ENCODE measurements around the gene CHAD.
"Not testable (repeated sequence)": the region's sequence is repeated elsewhere in the genome, so short reads cannot be mapped to it uniquely, and the experiment has no call there.

The CHAD gene

GRCh38 chr17:50429793-50430192 is 38.9 kb downstream of the CHAD start:
- DNase-seq (ENCODE audit: low read depth in 2 of 2): no peak

DNA sequence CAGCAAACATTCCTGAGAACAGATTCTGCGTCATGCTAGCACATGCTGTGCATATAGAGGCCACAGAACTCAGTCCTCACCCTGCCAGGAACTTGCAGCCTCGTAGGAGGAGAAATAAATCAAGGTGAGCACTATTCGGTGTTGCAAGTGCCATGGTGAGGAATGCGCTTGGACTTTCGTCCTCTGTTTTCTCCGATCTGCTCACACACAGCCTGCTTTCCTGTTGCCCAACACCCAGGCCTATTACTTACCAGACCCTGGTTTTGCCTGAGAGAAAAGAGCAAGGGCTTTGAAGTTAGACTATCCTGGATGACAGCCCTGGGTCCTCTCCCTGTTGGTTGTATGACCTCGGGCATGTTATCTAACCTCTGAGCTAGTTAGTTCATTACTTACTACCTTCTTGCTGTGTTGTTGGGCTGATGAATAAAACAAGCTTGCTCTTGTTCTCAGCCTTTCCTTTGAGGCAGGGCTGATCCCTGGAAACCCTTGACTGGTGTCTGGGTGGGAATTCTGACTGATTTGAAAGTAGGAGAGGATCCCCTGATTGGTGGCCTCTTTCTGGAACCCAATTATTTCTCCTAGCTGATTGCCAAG is 39.8 kb downstream of the CHAD start:
- no peak for DNase-seq (ENCODE audit: low read depth in 2 of 2)

- not testable (repeated sequence) for DNase-seq (ENCODE audit: low read depth in 2 of 2)
These were observed 40.6 kb downstream of the CHAD start for GRCh38 chr17:50428126-50428525.

GRCh38 chr17:50426814-50427787 is 41.6 kb downstream of the CHAD start:
- DNase-seq (ENCODE audit: low read depth in 2 of 2): no peak

GRCh38 chr17:50426472-50426782 is 42.3 kb downstream of the CHAD start:
- DNase-seq (ENCODE audit: low read depth in 2 of 2): no peak

DNA sequence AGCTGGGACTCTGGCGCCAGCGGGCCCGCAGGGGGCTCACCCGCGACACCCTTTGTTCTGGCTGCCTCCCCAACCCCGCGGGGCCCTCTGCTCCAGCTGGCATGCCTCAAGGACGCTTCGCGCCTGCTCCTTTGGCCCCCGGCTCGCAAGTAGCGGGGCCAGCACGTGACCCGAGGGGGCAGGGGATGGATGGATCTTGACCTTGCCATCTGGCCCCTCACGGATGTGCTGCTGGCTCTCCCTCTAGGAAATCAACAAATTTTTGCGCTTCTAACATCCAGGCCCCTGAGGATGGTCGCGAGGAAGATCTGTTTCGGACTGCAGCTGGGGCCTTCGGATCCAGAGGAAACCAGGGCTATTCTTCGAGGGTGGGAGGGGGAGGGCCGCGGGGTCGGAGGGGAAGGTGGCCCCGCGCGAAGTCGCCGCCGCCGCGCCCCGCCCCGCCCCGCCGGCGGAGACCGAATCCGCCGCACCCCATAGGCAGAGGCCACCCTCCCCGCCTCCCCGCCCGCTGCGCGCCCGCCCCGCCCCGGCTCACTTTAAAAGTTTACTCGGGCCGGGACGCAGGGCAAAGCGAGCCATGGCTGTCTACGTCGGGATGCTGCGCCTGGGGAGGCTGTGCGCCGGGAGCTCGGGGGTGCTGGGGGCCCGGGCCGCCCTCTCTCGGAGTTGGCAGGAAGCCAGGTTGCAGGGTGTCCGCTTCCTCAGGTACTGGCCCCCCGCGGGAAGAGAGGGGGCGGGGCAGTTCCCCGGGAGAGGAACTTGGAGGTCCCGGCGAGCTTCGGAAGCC is 42.8 kb downstream of the CHAD start, which contains the start of gene ACSF2:
TSS of gene ACSF2 (plus strand) at position 537 of the 790 bp plus-strand sequence. CDS start at position 581, 44 bp downstream.
- peak; percentile 37 to 68 for DNase-seq (ENCODE audit: low read depth in 2 of 2)

GRCh38 chr17:50424996-50425681 is 43.5 kb downstream of the CHAD start:
- no peak for DNase-seq (ENCODE audit: low read depth in 2 of 2)

- DNase-seq (ENCODE audit: low read depth in 2 of 2): no peak
These were observed 44.3 kb downstream of the CHAD start for GRCh38 chr17:50424246-50424995.

- DNase-seq (ENCODE audit: low read depth in 2 of 2): no peak
These were observed 45.0 kb downstream of the CHAD start for GRCh38 chr17:50423553-50424159.

- DNase-seq (ENCODE audit: low read depth in 2 of 2): no peak
These were observed 45.9 kb downstream of the CHAD start for GRCh38 chr17:50422738-50423137.

- DNase-seq (ENCODE audit: low read depth in 2 of 2): no peak
These were observed 47.2 kb downstream of the CHAD start for GRCh38 chr17:50421308-50422051.

DNA sequence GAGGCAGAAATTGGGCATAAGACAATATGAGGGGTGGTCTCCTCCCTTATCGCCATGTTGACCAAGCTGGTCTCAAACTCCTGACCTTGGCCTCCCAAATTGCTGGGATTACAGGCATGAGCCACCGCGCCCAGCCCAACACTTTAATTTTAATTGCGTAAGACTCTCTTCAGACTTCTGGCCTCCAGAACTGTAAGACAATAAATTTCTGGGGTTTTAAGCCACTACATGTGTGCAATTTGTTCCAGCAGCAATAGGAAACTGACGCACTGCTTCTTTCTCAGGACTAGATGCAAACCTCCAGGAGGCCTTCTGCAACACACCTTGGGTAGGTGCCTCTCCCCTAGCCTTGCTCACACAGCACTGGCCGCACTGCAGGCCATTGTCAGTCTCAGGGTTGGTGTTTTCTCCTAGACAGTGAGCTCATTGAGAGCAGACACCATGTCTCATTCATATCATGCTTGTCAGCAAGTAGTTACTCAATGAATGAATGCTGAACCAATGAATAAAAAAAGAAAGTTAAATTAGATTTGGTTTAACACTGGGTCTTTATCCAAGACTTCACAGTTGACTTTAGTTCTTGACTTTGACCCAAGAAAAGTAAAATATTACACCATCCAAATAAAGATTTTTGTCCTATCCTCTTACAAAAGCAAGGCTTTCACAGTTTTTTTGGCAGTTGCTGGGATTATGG is 48.1 kb downstream of the CHAD start:
- no peak for DNase-seq (ENCODE audit: low read depth in 2 of 2)

- DNase-seq (ENCODE audit: low read depth in 2 of 2): not testable (repeated sequence)
These were observed 49.1 kb downstream of the CHAD start for GRCh38 chr17:50419577-50419976.

- DNase-seq (ENCODE audit: low read depth in 2 of 2): no peak
These were observed 53.9 kb downstream of the CHAD start for GRCh38 chr17:50414808-50415207.
